HG02885 (cell line): ENCODE data around the gene TMEM14C.

Source experiments
- ATAC-seq: cut with Tn5 transposase; IDR thresholded peaks from one replicate; pipeline ENCODE4 v1.9.1; 2021; ENCODE audit warnings: mild to moderate bottlenecking; ENCODE audit not compliant: unreplicated experiment, poor library complexity

Gene TMEM14C

DNA sequence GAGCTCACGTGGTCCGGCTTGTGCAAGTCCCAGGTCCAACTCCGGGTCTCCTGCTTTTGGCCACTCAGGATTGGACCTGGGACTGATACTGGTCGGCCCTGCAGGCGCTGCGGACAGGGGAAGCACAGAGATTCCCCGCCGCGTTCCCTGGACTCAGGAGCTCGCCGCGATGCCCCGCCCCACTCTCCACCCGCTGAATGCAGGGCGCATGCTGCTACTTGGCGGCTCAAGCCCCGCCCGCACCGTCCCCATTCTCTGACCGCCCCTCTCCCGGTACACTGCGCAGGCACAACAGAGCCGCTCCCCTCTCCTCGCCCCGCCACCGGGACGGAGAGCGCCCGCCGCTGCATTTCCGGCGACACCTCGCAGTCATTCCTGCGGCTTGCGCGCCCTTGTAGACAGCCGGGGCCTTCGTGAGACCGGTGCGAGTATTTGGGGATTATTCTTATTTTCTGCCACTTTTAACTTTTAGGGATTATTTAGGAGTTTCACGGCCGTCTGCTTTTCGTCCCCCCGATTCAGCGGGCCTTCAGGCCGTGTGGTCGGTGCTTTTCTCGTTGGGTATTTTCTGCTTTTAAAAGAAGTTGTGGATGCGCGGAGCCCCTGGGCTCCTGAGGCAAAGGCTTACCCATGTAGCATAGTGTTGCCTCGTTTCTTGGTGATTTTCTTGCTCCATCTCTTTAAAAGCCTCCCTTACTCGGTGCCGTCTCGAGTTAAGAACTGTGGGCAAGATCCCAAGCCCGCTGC, at the start of gene TMEM14C:
Gene TMEM14C (plus strand): TSS at position 251 of the 747 bp plus-strand sequence. CDS start 1,544 bp downstream, outside the sequence.
- ATAC-seq: peak; percentile 94

GRCh38 chr6:10676403-10676802, 46.5 kb upstream of the TMEM14C start:
- no peak for ATAC-seq

DNA sequence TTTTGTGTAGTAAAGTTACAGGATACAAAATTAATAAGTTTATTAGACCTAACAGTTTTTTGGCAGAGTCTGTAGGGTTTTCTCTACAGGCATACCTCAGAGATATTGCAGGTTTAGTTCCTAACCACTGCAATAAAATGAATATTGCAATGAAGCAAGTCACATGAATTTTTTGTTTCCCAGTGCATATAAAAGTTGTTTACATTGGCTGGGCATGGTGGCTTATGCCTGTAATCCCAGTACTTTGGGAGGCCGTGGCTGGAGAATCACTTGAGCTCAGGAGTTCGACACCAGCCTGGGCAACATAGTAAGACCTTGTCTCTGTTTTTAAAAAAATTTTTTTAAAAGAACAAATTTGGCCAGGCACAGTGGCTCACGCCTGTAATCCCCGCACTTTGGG, 44.4 kb upstream of the TMEM14C start:
- ATAC-seq: no peak

DNA sequence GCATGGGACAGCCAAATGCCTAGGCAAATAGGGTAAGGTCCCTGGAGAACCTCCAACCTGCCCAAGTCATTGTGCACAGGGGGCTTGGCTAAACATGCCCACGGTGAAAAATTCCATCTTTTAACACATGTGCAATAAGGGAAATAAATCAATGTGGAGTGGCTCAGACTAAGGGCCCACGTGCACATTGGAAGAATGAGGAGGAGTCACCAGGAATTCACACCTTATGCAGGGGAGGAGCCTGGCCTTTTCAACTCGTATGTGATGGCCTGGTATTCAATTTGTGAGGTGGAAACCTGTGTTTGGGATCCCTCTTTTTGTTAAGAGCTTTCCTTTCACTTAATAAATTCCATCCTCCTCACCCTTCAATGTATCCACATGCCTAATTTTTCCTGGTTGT, 41.1 kb upstream of the TMEM14C start:
- no peak for ATAC-seq

DNA sequence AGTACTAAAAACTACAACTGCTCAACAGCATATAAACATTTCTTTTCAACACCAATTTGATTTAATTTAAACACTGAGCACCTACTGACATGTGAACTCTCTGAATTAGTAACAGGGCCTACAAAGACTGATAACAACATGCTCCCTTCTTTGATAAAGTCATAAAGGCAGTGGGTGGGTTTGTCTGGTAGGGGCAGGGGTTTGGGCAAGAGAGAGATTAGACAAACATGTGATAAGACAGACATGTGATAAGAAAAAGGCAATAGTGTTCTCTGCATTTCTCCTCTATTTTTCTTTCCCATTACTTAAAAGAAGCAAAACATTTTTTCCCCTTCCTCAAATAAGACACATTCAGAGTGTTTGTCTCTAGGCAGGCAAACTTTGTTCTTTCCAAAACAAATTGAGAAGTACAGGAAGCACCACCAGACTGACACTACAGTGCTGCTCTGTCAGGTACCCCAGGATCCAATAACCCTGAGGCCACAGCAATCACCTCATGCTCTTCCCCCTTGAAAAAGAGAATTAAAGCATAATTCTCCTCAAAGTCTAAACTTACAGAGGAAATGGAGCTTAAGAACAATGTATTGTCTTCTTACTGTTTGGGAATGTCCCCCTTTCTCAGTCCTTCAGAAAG, 40.4 kb upstream of the TMEM14C start:
- no peak for ATAC-seq

DNA sequence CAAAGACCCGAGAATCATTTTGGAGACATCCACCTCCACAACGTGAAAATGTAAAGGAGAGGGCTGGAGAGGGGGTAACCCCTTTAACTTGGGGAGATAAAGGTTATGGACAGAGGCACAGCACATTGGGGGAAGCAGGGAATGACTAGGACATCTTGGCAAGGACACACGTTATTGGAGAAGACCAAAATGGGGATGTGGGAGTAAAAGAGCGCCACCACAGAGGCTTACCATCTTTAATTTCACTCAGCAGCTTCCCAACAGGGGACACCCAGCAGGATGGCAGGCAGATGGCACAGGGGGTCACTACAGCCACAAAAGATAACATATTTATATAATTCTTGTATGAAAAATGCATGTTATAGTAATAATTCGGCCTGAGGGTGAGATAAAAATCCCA, 38.3 kb upstream of the TMEM14C start:
- no peak for ATAC-seq

- no peak for ATAC-seq
These were observed 37.6 kb upstream of the TMEM14C start for GRCh38 chr6:10685092-10685915.

- no peak for ATAC-seq
These were observed 36.0 kb upstream of the TMEM14C start for GRCh38 chr6:10686901-10687300.

DNA sequence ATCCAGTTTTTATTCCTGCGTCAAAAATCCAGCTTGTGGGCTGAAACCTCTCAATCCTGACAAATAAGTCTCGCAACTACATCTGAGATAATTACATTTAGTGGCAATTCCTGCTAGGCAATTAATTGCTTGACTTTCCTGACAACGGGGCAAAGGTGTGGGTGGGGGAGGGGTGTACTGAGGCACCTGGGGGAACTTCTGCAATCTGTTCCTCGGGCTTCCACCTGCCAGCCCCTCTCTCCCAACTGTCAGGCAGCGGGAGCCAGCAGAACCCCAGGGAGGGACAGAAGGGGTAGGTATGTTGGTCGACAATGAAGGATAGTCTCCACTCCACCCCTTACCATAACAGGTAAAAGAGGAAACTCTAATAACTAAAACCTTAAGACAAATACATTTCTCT, 35.3 kb upstream of the TMEM14C start:
- no peak for ATAC-seq

GRCh38 chr6:10690651-10691445, 32.0 kb upstream of the TMEM14C start:
- no peak for ATAC-seq

DNA sequence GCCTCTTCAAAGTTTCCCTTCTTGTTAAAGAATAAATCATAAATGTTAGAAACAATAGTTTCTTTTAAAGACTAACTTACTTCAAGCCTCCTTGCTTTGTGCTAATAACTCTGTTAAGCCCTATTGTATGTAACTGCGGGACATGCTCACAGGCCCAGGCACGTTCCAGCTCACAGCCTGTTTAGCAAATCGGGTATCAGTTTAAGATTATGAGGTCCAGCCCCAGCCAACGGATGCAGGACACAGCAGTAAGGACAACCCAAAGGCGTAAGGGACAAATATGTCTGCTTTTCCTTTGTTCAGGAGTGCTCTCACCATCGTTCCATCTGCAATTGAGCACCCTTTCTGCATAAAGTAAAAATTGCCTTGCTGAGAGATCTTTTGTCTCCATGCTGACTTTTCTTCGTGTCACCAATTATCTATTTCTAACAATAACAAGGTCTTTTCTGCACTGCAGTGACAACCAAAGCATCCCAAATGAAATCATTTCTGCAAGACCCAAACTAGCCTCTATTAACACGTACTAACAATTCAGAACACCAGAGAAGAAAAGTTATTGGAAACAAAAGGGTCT, 29.8 kb upstream of the TMEM14C start:
- ATAC-seq: no peak

DNA sequence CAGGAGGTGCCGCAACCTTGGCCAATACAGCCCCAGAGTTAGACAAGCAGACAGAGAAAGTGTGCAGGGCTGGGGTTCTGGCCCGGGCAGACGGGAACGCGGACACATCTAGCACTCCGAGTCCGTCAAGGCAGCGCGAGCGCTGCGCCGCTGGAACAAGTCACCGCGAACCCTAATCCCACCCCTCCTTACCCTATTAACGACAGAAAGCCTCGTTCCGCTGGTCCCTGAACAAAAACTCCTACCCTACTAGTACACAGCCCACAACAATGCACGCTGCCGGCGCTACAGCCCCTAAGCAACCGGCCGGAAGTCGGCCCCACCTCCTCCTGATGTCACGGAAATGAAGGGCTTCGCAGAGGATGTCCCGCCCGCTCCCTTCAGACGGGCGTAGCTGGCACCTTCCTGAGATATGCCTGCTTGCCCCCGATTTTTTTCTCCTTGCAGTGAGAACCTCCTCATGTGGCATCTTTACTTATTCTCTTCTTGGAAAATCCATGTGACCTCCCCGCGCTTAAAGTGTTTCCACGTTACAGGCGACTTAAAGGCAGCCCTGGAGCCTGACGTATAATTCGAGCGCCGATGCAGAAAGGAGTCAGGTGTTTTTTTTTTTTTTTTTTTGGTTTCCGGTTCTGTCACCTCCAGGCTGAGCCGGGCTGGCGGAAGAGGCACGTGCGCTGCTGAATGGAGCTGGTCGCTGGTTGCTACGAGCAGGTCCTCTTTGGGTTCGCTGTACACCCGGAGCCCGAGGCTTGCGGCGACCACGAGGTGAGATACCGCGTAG, 28.4 kb upstream of the TMEM14C start, which contains the start of the genes C6orf52 and PAK1IP1:
Gene C6orf52 (minus strand): TSS at position 315 of the 784 bp plus-strand sequence. CDS start 7,066 bp downstream, outside the sequence.
Gene PAK1IP1 (plus strand): TSS at position 671 of the 784 bp plus-strand sequence. CDS start 14 bp downstream, at position 685.
- ATAC-seq: peak; percentile 98

GRCh38 chr6:10695086-10695657, 27.7 kb upstream of the TMEM14C start:
- no peak for ATAC-seq

GRCh38 chr6:10696655-10697054, 26.2 kb upstream of the TMEM14C start:
- no peak for ATAC-seq

GRCh38 chr6:10713962-10714361, 8.9 kb upstream of the TMEM14C start:
- ATAC-seq: no peak

- ATAC-seq: no peak
These were observed 3.4 kb upstream of the TMEM14C start for GRCh38 chr6:10719296-10719963.

DNA sequence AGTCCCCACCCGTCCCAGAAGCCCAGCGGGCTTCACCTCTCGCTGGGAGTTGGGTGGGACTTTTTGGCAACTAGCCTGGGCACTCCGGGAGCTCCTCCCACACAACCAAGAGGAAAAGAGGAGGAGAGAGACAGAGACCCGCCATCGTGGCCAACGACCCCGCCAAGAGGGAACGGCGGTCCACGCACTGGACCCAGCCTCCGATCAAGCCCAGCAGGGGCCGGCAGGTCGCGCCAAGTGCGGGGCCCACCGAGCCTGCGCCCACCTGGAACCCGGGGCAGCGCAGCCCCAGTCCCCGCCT, 3.0 kb upstream of the TMEM14C start:
- ATAC-seq: no peak

GRCh38 chr6:10720265-10720959, 2.5 kb upstream of the TMEM14C start:
- peak; percentile 29 for ATAC-seq
